OCI-LY1 (cell line): ENCODE results near the gene COL18A1.
"Not testable (repeated sequence)": the region's sequence is repeated elsewhere in the genome, so short reads cannot be mapped to it uniquely, and the experiment has no call there.

Experiments used
- H2AFZ ChIP-seq: fragments of 200-600 bp; sonication (generic), shearing (Covaris generic); 2 replicates; pipeline ENCODE4 v1.6.0; 2014; ENCODE audit warnings: antibody characterized with exemption, mild to moderate bottlenecking, low read length
- H3F3A ChIP-seq: fragments of 200-600 bp; sonication (generic), shearing (Covaris generic); 2 replicates; pipeline ENCODE4 v1.6.0; 2014; ENCODE audit warnings: mild to moderate bottlenecking, antibody characterized with exemption, low read length, moderate library complexity; ENCODE audit not compliant: insufficient read depth
- H3K27ac ChIP-seq: fragments of 200-600 bp; sonication (generic); 2 replicates; pipeline ENCODE4 v1.5.1; 2014; ENCODE audit warnings: low read length, mixed run types, mild to moderate bottlenecking, low read depth; ENCODE audit not compliant: poor library complexity, severe bottlenecking
- H3K27me3 ChIP-seq: fragments of 200-600 bp; sonication (generic); 2 replicates; pipeline ENCODE4 v1.6.0; 2014; ENCODE audit warnings: antibody characterized with exemption, mild to moderate bottlenecking, low read length, moderate library complexity; ENCODE audit not compliant: insufficient read depth
- H3K36me3 ChIP-seq: fragments of 200-600 bp; sonication (generic); 2 replicates; pipeline ENCODE4 v1.6.1; 2014; ENCODE audit warnings: mild to moderate bottlenecking, antibody characterized with exemption, low read length, moderate library complexity, mixed read lengths; ENCODE audit not compliant: insufficient read depth
- H3K4me1 ChIP-seq: fragments of 200-600 bp; sonication (generic); 2 replicates; pipeline ENCODE4 v1.5.1; 2014; ENCODE audit warnings: mild to moderate bottlenecking, low read length, moderate library complexity; ENCODE audit not compliant: insufficient read depth, severe bottlenecking
- H3K4me2 ChIP-seq: fragments of 200-600 bp; sonication (generic), shearing (Covaris generic); 2 replicates; pipeline ENCODE4 v1.6.1; 2014; ENCODE audit warnings: low read length
- H3K4me3 ChIP-seq: fragments of 200-600 bp; sonication (generic); 2 replicates; pipeline ENCODE4 v1.5.1; 2014; ENCODE audit warnings: low read length, low read depth, mild to moderate bottlenecking, mixed read lengths; ENCODE audit not compliant: poor library complexity, severe bottlenecking
- H3K79me2 ChIP-seq: fragments of 200-600 bp; shearing (Covaris generic); 2 replicates; pipeline ENCODE4 v1.6.1; 2016; ENCODE audit warnings: mixed run types, low read length, mixed read lengths; ENCODE audit not compliant: insufficient read depth
- H3K9ac ChIP-seq: fragments of 200-600 bp; sonication (generic), shearing (Covaris generic); 2 replicates; pipeline ENCODE4 v1.6.1; 2014; ENCODE audit warnings: mild to moderate bottlenecking, low read length, mixed read lengths
- H3K9me2 ChIP-seq: fragments of 200-600 bp; sonication (generic), shearing (Covaris generic); 2 replicates; pipeline ENCODE4 v1.6.1; 2014; ENCODE audit warnings: low read depth, mild to moderate bottlenecking, low read length, mixed read lengths
- H3K9me3 ChIP-seq: fragments of 200-600 bp; shearing (Covaris generic); 2 replicates; pipeline ENCODE4 v1.6.1; 2014; ENCODE audit warnings: low read length, mixed read lengths
- H4K20me1 ChIP-seq: fragments of 200-600 bp; sonication (generic), shearing (Covaris generic); 2 replicates; pipeline ENCODE4 v1.6.0; 2016; ENCODE audit warnings: mild to moderate bottlenecking, low read length; ENCODE audit not compliant: insufficient read depth
- CTCF ChIP-seq: fragments of 200-600 bp; sonication (generic), shearing (Covaris generic); IDR thresholded peaks from 2 replicates; pipeline ENCODE4 v1.5.1; 2017; ENCODE audit warnings: mild to moderate bottlenecking, antibody characterized with exemption, low read length, moderate library complexity, mixed read lengths
- EZH2 ChIP-seq: fragments of 200-600 bp; sonication (generic), shearing (Covaris generic); IDR thresholded peaks from 2 replicates; pipeline ENCODE4 v1.8.0; 2017; ENCODE audit warnings: borderline replicate concordance, mixed run types, mild to moderate bottlenecking, antibody characterized with exemption, low read length, moderate library complexity, mixed read lengths

COL18A1 gene

DNA sequence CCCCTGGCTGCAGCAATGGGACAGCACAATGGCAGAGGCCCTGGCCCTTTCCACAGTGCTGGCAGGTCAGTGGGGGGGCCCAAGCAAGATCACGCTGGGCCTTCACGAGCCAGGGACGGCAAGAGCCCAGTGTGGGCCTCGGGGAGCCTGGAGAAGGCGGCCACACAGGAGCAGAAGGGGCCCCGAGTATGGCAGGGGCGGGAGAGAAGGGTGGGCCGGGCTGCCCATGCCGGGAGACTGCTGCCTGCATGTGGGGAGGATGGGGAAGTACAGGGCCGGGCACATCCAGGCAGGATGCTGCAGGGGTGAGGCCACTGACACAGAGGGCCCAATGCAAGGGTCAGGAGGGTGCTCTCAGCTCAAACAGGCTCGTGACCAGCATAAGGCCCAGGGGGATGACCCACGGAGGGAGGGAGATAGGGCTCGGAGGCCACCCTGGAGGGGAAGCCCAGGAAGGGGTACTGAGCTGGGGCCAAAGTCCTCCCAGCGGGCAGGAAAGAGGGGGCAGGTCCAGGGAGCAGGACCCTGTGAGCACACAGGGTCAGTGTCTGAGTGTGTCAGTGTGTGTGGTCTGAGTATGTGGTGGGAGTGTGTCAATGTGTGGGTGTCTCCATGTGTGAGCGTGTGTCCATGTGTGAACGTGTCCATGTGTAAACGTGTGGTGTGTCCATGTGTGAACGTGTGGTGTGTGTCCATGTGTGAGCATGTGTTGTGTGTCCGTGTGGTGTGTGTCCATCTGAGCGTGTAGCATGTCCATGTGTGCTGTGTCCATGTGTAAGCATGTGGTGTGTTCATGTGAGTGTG is 124.2 kb downstream of the COL18A1 start:
- Histone ChIP-seq H3K9me2 (no peaks in the 10 kb centered on the region), H4K20me1 (no peaks in the 10 kb centered on the region), H3K9me3 (no peaks in the 10 kb centered on the region), H3F3A (no peaks in the 10 kb centered on the region), H3K4me3 (no peak overlapping the region), H3K27me3 (no peaks in the 10 kb centered on the region), H3K36me3 (peaks cover 26% of the 10 kb centered on the region), H3K4me1 (no peaks in the 10 kb centered on the region), H3K27ac (no peak overlapping the region), H3K4me2 (no peak overlapping the region), H2AFZ (no peak overlapping the region), H3K79me2 (no peaks in the 10 kb centered on the region), H3K9ac (no peak overlapping the region)
- no peak for TF ChIP-seq EZH2
- no peak for TF ChIP-seq CTCF

- H4K20me1 ChIP-seq, result no peaks in the 10 kb centered on the region
- H3K27ac ChIP-seq, result no peak overlapping the region
- peaks cover 25% of the 10 kb centered on the region for H3K36me3 ChIP-seq
- no peaks in the 10 kb centered on the region for H3K27me3 ChIP-seq
- TF ChIP-seq CTCF, result no peak
- no peak for TF ChIP-seq EZH2
- no peaks in the 10 kb centered on the region for H3F3A ChIP-seq
- H3K4me3 ChIP-seq, result no peak overlapping the region
- H3K9me2 ChIP-seq, result no peaks in the 10 kb centered on the region
- H3K9me3 ChIP-seq, result no peaks in the 10 kb centered on the region
- no peaks in the 10 kb centered on the region for H3K4me1 ChIP-seq
- no peaks in the 10 kb centered on the region for H3K79me2 ChIP-seq
- H3K9ac ChIP-seq, result no peak overlapping the region
- no peak overlapping the region for H3K4me2 ChIP-seq
- no peak overlapping the region for H2AFZ ChIP-seq
These were observed 124.9 kb downstream of the COL18A1 start for GRCh38 chr21:45529785-45530422.

DNA sequence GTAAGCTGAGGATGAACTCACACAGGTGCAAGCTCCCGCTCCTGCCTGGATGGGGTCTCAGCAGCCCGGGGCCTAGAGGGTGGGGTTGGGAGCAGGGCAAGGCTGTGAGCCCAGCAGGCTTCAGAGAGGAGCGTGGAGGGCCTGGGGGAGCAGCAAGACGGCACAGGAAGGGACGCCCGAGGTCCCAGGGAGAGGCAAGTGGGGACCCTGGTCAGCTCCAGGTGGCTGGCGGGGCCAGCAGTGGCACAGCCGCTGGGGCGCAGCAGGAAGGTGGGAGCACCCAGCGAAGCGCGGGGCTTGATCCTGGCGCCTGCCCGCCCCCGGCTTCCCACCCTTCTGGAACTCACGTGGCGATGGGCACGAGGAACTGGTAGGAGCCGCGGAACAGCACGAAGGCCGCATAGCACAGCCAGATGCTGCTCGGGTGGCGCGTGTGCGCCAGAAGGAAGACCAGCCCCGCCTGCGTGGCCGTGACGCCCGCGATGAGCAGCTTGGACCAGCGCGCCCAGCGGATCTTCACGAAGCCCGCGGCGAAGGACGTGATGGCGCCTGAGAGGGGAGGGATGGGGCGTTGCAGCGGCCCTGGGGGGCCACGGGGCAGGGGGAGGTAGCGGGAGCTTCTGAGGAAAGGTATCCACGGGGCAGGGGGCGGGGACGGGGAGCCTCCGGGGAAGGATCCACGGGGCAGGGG is 125.6 kb downstream of the COL18A1 start:
- no peaks in the 10 kb centered on the region for H3K79me2 ChIP-seq
- no peak overlapping the region for H3K9ac ChIP-seq
- no peak overlapping the region for H3K4me3 ChIP-seq
- no peak overlapping the region for H2AFZ ChIP-seq
- peaks cover 18% of the 10 kb centered on the region for H3K36me3 ChIP-seq
- H3F3A ChIP-seq, result no peaks in the 10 kb centered on the region
- no peak overlapping the region for H3K27ac ChIP-seq
- no peaks in the 10 kb centered on the region for H3K9me3 ChIP-seq
- no peaks in the 10 kb centered on the region for H3K27me3 ChIP-seq
- no peak overlapping the region for H3K4me2 ChIP-seq
- H4K20me1 ChIP-seq, result no peaks in the 10 kb centered on the region
- H3K9me2 ChIP-seq, result no peaks in the 10 kb centered on the region
- H3K4me1 ChIP-seq, result no peaks in the 10 kb centered on the region
- TF ChIP-seq EZH2, result no peak

GRCh38 chr21:45531114-45531392 is 126.1 kb downstream of the COL18A1 start:
- H3K9ac ChIP-seq, H3K27ac ChIP-seq, H3F3A ChIP-seq, H3K9me3 ChIP-seq, H2AFZ ChIP-seq, H3K79me2 ChIP-seq, H3K9me2 ChIP-seq, H4K20me1 ChIP-seq, H3K4me3 ChIP-seq, H3K4me1 ChIP-seq, H3K27me3 ChIP-seq, H3K4me2 ChIP-seq: not testable (repeated sequence)
- H3K36me3 ChIP-seq, result peaks cover 14% of the 10 kb centered on the region
